Ecto neural progenitor cell (in vitro differentiated cells): ENCODE results near the gene MMP21.

ENCODE experiments used
- DNase-seq: peaks from one replicate; pipeline ENCODE4 v3.0.0-alpha.2; 2018; ENCODE audit warnings: low spot score

MMP21 gene

GRCh38 chr10:125762692-125763648 lies 12.7 kb downstream of the MMP21 start:
- no peak for DNase-seq

GRCh38 chr10:125761961-125762360 lies 13.7 kb downstream of the MMP21 start:
- DNase-seq = no peak

GRCh38 chr10:125757742-125758141 lies 17.9 kb downstream of the MMP21 start:
- no peak for DNase-seq

- DNase-seq = no peak
Measured at GRCh38 chr10:125756853-125757487, 18.7 kb downstream of the MMP21 start.

GRCh38 chr10:125756196-125756595 lies 19.4 kb downstream of the MMP21 start:
- DNase-seq = no peak

GRCh38 chr10:125747417-125747816 lies 28.2 kb downstream of the MMP21 start:
- DNase-seq = no peak

GRCh38 chr10:125744909-125745308 lies 30.7 kb downstream of the MMP21 start:
- no peak for DNase-seq

- DNase-seq = no peak
Measured at GRCh38 chr10:125742465-125742864, 33.2 kb downstream of the MMP21 start.

GRCh38 chr10:125739994-125740679 lies 35.5 kb downstream of the MMP21 start:
- no peak for DNase-seq

- DNase-seq = no peak
Measured at GRCh38 chr10:125738206-125738605, 37.4 kb downstream of the MMP21 start.

GRCh38 chr10:125734823-125735222 lies 40.8 kb downstream of the MMP21 start:
- DNase-seq = no peak

GRCh38 chr10:125734148-125734547 lies 41.5 kb downstream of the MMP21 start:
- no peak for DNase-seq

- DNase-seq = no peak
Measured at GRCh38 chr10:125727436-125727835, 48.2 kb downstream of the MMP21 start.

- no peak for DNase-seq
Measured at GRCh38 chr10:125726914-125727313, 48.7 kb downstream of the MMP21 start.

- DNase-seq = no peak
Measured at GRCh38 chr10:125722811-125723210, 52.8 kb downstream of the MMP21 start.

GRCh38 chr10:125721035-125721434 lies 54.6 kb downstream of the MMP21 start:
- no peak for DNase-seq

GRCh38 chr10:125720002-125720382 lies 55.6 kb downstream of the MMP21 start:
- DNase-seq = no peak

- peak; percentile 99 for DNase-seq
Measured at GRCh38 chr10:125719173-125720001, 56.2 kb downstream of the MMP21 start, which contains the start of gene EDRF1. TSS of gene EDRF1 (plus strand) at chr10:125719709. CDS start at chr10:125719808, 99 bp downstream.
